Keratinocyte (primary cell): ENCODE data around the gene USP38. TPM values are rescaled to one million over a fixed set of nuclear protein-coding genes. Genes with fewer than 3 reads are reported as not detected.

Experiments
- DNase-seq: peaks from one replicate; pipeline ENCODE4 v3.0.0-alpha.2; 2011; ENCODE audit warnings: low read depth, missing footprints, low spot score
- FAIRE-seq: peaks from 2 replicates; lab custom pipeline; 2011; peaks lifted over from hg19 to GRCh38; lab: Jason Lieb, UNC
- H2AFZ ChIP-seq: 2 replicates; pipeline ENCODE4 v1.6.0; 2012; ENCODE audit warnings: low read length, control low read depth, inconsistent platforms; ENCODE audit not compliant: control insufficient read depth
- H3K27ac ChIP-seq: 2 replicates; pipeline ENCODE4 v1.5.1; 2011; ENCODE audit warnings: low read length; ENCODE audit not compliant: control insufficient read depth, insufficient read depth
- H3K27me3 ChIP-seq: 3 replicates; pipeline ENCODE4 v1.6.0; 2011; ENCODE audit warnings: low read length; ENCODE audit not compliant: control insufficient read depth, insufficient read depth; ENCODE audit errors: extremely low read depth
- H3K36me3 ChIP-seq, 2 experiments: 2 replicates in 1 of 2; 3 replicates in 1 of 2; pipeline ENCODE4 v1.5.1; 2011; ENCODE audit warnings: low read length in 2 of 2, mild to moderate bottlenecking in 1 of 2; ENCODE audit not compliant: control insufficient read depth in 2 of 2, insufficient read depth in 2 of 2; ENCODE audit errors: extremely low read depth in 1 of 2
- H3K4me1 ChIP-seq: 3 replicates; pipeline ENCODE4 v1.5.1; 2011; ENCODE audit warnings: low read length; ENCODE audit not compliant: control insufficient read depth, insufficient read depth; ENCODE audit errors: extremely low read depth
- H3K4me2 ChIP-seq: 3 replicates; pipeline ENCODE4 v1.6.0; 2011; ENCODE audit warnings: low read depth, low read length; ENCODE audit not compliant: control insufficient read depth, insufficient read depth; ENCODE audit errors: extremely low read depth
- H3K4me3 ChIP-seq, 3 experiments: fragments of 200-600 bp in 1 of 3; sonication (generic) in 1 of 3; 2 replicates in 2 of 3; 3 replicates in 1 of 3; pipeline ENCODE4 v1.5.1; 2011 to 2016; ENCODE audit warnings: low read length in 3 of 3, mild to moderate bottlenecking in 3 of 3, control low read depth in 2 of 3, inconsistent platforms in 1 of 3, low read depth in 1 of 3, mixed read lengths in 1 of 3, mixed run types in 1 of 3, moderate library complexity in 1 of 3; ENCODE audit not compliant: control insufficient read depth in 2 of 3, insufficient read depth in 2 of 3; ENCODE audit errors: extremely low read depth in 1 of 3
- H3K79me2 ChIP-seq: 2 replicates; pipeline ENCODE4 v1.6.0; 2012; ENCODE audit warnings: low read length; ENCODE audit not compliant: control insufficient read depth, insufficient read depth
- H3K9ac ChIP-seq: 3 replicates; pipeline ENCODE4 v1.6.0; 2011; ENCODE audit warnings: low read length; ENCODE audit not compliant: control insufficient read depth, insufficient read depth; ENCODE audit errors: extremely low read depth
- H3K9me1 ChIP-seq: 3 replicates; pipeline ENCODE4 v1.6.0; 2011; ENCODE audit warnings: low read length; ENCODE audit not compliant: control insufficient read depth, insufficient read depth; ENCODE audit errors: extremely low read depth
- H3K9me3 ChIP-seq: 2 replicates; pipeline ENCODE4 v1.5.1; 2012; ENCODE audit warnings: low read depth, low read length; ENCODE audit not compliant: control insufficient read depth
- H4K20me1 ChIP-seq: 3 replicates; pipeline ENCODE4 v1.6.0; 2011; ENCODE audit warnings: low read length; ENCODE audit not compliant: control insufficient read depth, insufficient read depth; ENCODE audit errors: extremely low read depth
- EZH2 ChIP-seq: IDR thresholded peaks from one replicate; pipeline ENCODE4 v1.6.1; 2012; ENCODE audit warnings: inconsistent platforms, mild to moderate bottlenecking, low read length, moderate library complexity
- dilution Hi-C: fragments of 300-500 bp; cut with MboI; formaldehyde crosslinking; loops from one replicate; pipeline ENCODE4 v1.7.0; 2020; ENCODE audit warnings: low sequenced_read_pairs; ENCODE audit not compliant: extremely low pct_ligation_motif_present
- polyA plus RNA-seq, 5 experiments: library from polyadenylated mRNA; depleted of rRNA in 3 of 5; stranded (reverse) in 3 of 5; stranded (forward) in 1 of 5; unstranded in 1 of 5; fragments of >200 nt; gene quantifications; 1 replicate in 1 of 5; 2 replicates in 3 of 5; 3 replicates in 1 of 5; pipeline versions ENCODE4 v1.2.1 to v1.2.3, GENCODE V29; 2011 to 2012; ENCODE audit warnings: missing spikeins in 2 of 5, low read depth in 1 of 5, low replicate concordance in 1 of 5
- TF ChIP-seq, protein P1 (sequence below), 3 experiments: IDR thresholded peaks in 1 of 3; conservative IDR thresholded peaks in 1 of 3; optimal IDR thresholded peaks in 1 of 3; 2 replicates in 2 of 3; 3 replicates in 1 of 3; pipeline versions ENCODE3 to v1.5.1; 2011; ENCODE audit warnings: low read length in 3 of 3, mild to moderate bottlenecking in 3 of 3, moderate library complexity in 2 of 3, control low read depth in 1 of 3, inconsistent platforms in 1 of 3; ENCODE audit not compliant: insufficient read depth in 2 of 3; ENCODE audit errors: extremely low read depth in 1 of 3

USP38 gene
- polyA plus RNA-seq, 1 donor (not counting 4 experiments of a cell fraction or from before 2014, with no cell fraction given): 12.8 TPM

DNA sequence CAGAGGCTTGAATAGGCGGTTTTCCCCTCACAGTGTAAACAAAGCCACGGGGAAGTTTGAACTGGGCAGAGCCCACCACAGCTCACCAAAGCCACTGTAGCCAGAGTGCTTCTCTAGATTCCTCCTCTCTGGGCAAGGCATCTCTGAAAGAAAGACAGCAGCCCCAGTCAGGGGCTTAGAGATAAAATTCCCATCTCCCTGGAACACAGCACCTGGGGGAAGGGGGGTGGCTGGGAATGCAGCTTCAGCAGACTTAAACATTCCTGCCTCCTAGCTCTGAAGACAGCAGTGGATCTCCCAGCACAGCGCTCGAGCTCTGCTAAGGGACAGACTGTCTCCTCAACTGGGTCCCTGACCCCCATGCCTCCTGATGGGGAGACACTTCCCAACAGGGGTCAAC, 44.0 kb upstream of the USP38 start:
- no peak for FAIRE-seq

DNA sequence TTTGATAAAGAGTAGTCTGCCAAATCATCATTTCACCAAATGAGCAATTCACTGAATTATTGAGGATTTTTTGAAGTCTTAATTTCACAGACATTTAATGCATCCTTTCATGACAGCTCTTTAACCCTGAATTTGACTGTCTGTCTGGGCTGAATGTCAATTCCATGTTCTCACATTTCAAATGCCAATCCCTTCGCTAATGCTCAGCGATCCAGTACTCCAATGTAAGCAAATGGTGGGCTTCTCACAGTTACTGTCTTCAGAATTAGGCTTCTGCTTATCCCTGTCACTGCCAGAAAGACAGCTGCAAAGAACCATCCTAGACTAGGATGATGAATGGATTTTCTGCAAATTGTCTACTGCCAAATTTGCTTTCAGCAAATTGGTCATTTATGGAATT, 36.2 kb upstream of the USP38 start:
- Histone ChIP-seq H2AFZ (no peak overlapping the region), H4K20me1 (no peaks in the 10 kb centered on the region), H3K9me3 (no peaks in the 10 kb centered on the region), H3K4me1 (no peaks in the 10 kb centered on the region), H3K9me1 (no peaks in the 10 kb centered on the region), H3K9ac (no peak overlapping the region), H3K79me2 (no peaks in the 10 kb centered on the region), H3K4me2 (no peak overlapping the region), H3K36me3 (no peaks in the 10 kb centered on the region), H3K4me3 (no peak overlapping the region), H3K27me3 (no peaks in the 10 kb centered on the region), H3K27ac (no peak overlapping the region)
- FAIRE-seq (no peak), DNase-seq (no peak)
- dilution Hi-C loops: no loop called here
- TF ChIP-seq, protein P1, sequence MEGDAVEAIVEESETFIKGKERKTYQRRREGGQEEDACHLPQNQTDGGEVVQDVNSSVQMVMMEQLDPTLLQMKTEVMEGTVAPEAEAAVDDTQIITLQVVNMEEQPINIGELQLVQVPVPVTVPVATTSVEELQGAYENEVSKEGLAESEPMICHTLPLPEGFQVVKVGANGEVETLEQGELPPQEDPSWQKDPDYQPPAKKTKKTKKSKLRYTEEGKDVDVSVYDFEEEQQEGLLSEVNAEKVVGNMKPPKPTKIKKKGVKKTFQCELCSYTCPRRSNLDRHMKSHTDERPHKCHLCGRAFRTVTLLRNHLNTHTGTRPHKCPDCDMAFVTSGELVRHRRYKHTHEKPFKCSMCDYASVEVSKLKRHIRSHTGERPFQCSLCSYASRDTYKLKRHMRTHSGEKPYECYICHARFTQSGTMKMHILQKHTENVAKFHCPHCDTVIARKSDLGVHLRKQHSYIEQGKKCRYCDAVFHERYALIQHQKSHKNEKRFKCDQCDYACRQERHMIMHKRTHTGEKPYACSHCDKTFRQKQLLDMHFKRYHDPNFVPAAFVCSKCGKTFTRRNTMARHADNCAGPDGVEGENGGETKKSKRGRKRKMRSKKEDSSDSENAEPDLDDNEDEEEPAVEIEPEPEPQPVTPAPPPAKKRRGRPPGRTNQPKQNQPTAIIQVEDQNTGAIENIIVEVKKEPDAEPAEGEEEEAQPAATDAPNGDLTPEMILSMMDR (optimal IDR thresholded peaks at IDR 0.05 in 1 of 3, IDR thresholded peaks at IDR 0.05 in 1 of 3, conservative IDR thresholded peaks at IDR 0.05 in 1 of 3; ENCODE audit: extremely low read depth in 1 of 3, insufficient read depth in 2 of 3, low read length in 3 of 3): no peak
- no peak for TF ChIP-seq EZH2

More for the DNA sequence above, 44.0 kb upstream of the USP38 start:
- Histone ChIP-seq H4K20me1 (no peaks in the 10 kb centered on the region), H3K27me3 (no peaks in the 10 kb centered on the region), H3K4me2 (no peak overlapping the region), H3K27ac (no peak overlapping the region), H3K9me1 (no peaks in the 10 kb centered on the region), H3K4me3 (no peak overlapping the region), H3K9ac (no peak overlapping the region), H2AFZ (no peak overlapping the region), H3K79me2 (no peaks in the 10 kb centered on the region), H3K36me3 (no peaks in the 10 kb centered on the region), H3K9me3 (no peaks in the 10 kb centered on the region), H3K4me1 (no peaks in the 10 kb centered on the region)
- TF ChIP-seq EZH2: no peak
- TF ChIP-seq, protein P1 (optimal IDR thresholded peaks at IDR 0.05 in 1 of 3, IDR thresholded peaks at IDR 0.05 in 1 of 3, conservative IDR thresholded peaks at IDR 0.05 in 1 of 3; ENCODE audit: extremely low read depth in 1 of 3, insufficient read depth in 2 of 3, low read length in 3 of 3): no peak
- dilution Hi-C loops: no loop called here
- no peak for DNase-seq
